Activated T-cell treated with anti-CD3 and anti-CD28 coated beads, Interleukin-2, amount 50 U/mL, for 48 hours (primary cell): ENCODE results near the gene LSM14B.
A peak's percentile ranks its signal among the peaks of the same experiment; 100 is the strongest.
"Not testable (repeated sequence)": the region's sequence is repeated elsewhere in the genome, so short reads cannot be mapped to it uniquely, and the experiment has no call there.

Source experiments
- DNase-seq, 2 experiments: peaks; one replicate each; pipeline ENCODE4 v3.0.0-alpha.2; 2020

The LSM14B gene

GRCh38 chr20:62121776-62122653, at the start of gene LSM14B:
LSM14B (plus strand) TSS chr20:62122475; CDS start chr20:62122667, 192 bp downstream.
- peak; percentile 95 to 98 for DNase-seq

- DNase-seq: no peak
Observed at GRCh38 chr20:62073323-62073722, 49.0 kb upstream of the LSM14B start.

GRCh38 chr20:62079166-62079565, 43.1 kb upstream of the LSM14B start:
- no peak for DNase-seq

GRCh38 chr20:62080249-62080990, 41.9 kb upstream of the LSM14B start:
- DNase-seq: no peak

- DNase-seq: no peak
Observed at GRCh38 chr20:62083312-62083711, 39.0 kb upstream of the LSM14B start.

- not testable (repeated sequence) for DNase-seq
Observed at GRCh38 chr20:62084224-62084623, 38.1 kb upstream of the LSM14B start.

- no peak for DNase-seq
Observed at GRCh38 chr20:62085206-62085605, 37.1 kb upstream of the LSM14B start.

- no peak for DNase-seq
Observed at GRCh38 chr20:62087227-62087626, 35.0 kb upstream of the LSM14B start.

GRCh38 chr20:62087632-62088031, 34.6 kb upstream of the LSM14B start:
- DNase-seq: no peak

GRCh38 chr20:62088258-62089127, 33.8 kb upstream of the LSM14B start:
- DNase-seq: no peak

GRCh38 chr20:62089393-62089792, 32.9 kb upstream of the LSM14B start:
- no peak for DNase-seq

- no peak for DNase-seq
Observed at GRCh38 chr20:62096421-62097380, 25.6 kb upstream of the LSM14B start.

GRCh38 chr20:62097881-62098407, 24.3 kb upstream of the LSM14B start:
- no peak for DNase-seq

GRCh38 chr20:62101078-62101477, 21.2 kb upstream of the LSM14B start:
- no peak for DNase-seq

GRCh38 chr20:62103508-62104233, 18.6 kb upstream of the LSM14B start:
- DNase-seq: no peak

- DNase-seq: no peak
Observed at GRCh38 chr20:62104234-62104789, 18.0 kb upstream of the LSM14B start.

- no peak for DNase-seq
Observed at GRCh38 chr20:62104791-62105345, 17.4 kb upstream of the LSM14B start.

- DNase-seq: no peak
Observed at GRCh38 chr20:62105592-62105991, 16.7 kb upstream of the LSM14B start.

- DNase-seq: no peak
Observed at GRCh38 chr20:62111148-62111547, 11.1 kb upstream of the LSM14B start.

- no peak for DNase-seq
Observed at GRCh38 chr20:62112368-62112767, 9.9 kb upstream of the LSM14B start.
